ENCODE results near the gene NBL1.

DNA sequence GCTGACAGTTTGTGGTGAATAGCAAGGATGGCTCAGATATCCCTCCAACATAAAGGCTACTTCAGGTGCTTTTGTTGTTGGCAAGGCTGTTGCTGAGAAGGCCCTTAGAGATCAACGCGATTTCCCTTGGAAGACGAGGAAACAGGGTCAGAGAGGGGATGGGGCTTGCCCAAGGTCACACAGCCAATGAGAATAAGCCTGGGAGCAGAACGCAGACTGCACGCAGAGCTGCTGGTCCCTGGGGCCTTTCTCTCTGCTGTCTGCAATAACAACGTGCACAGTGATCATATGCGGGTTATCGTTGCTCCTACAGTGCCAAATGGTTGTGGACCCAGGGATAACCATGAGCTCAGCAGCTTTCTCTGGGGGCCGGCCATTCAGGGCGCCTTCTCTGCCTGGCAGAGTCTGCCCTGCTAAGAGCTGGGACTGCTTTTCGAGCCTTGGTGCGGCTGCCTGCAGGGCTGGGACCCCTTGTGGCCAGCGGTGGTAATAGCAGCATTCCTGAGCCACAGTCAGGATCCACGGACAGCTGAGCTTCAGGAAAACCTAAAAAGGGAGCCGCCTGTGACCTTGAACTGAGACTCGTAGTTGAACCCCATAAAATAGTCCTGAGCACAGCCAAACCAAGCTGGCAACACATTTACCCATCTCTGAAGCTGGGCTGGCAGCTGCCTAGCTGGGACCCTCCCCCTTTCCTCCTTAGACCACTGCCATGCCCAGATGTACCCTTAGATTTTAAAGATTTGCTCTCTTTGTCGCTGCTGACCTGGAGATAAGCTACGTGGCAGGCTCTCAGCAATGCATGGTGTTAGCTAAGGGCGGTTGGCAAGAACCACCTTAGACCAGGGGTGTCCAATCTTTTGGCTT lies 60.4 kb downstream of the NBL1 start:
- TF ChIP-seq, protein P1, sequence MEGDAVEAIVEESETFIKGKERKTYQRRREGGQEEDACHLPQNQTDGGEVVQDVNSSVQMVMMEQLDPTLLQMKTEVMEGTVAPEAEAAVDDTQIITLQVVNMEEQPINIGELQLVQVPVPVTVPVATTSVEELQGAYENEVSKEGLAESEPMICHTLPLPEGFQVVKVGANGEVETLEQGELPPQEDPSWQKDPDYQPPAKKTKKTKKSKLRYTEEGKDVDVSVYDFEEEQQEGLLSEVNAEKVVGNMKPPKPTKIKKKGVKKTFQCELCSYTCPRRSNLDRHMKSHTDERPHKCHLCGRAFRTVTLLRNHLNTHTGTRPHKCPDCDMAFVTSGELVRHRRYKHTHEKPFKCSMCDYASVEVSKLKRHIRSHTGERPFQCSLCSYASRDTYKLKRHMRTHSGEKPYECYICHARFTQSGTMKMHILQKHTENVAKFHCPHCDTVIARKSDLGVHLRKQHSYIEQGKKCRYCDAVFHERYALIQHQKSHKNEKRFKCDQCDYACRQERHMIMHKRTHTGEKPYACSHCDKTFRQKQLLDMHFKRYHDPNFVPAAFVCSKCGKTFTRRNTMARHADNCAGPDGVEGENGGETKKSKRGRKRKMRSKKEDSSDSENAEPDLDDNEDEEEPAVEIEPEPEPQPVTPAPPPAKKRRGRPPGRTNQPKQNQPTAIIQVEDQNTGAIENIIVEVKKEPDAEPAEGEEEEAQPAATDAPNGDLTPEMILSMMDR (IDR thresholded peaks at IDR 0.05; ENCODE audit: low read length) = peak; percentile 86
- no peak for TF ChIP-seq EZH2 (optimal IDR thresholded peaks at IDR 0.05; ENCODE audit: low read depth, low read length)
